Measurements from ENCODE around the gene RMDN3.

The RMDN3 gene

GRCh38 chr15:40688932-40689799 is 65.9 kb downstream of the RMDN3 start:
- FAIRE-seq: no peak
